Stimulated activated CD4-positive, alpha-beta T cell treated with anti-CD3 and anti-CD28 coated beads, Interleukin-2, amount 100 ng/mL, for 24 hours (primary cell): ENCODE data around the gene FAM174C.
A peak's percentile ranks its signal among the peaks of the same experiment; 100 is the strongest.

ENCODE experiments used
- DNase-seq, 2 donors: peaks; one replicate each; pipeline ENCODE4 v3.0.0-alpha.2; 2020

The FAM174C gene

DNA sequence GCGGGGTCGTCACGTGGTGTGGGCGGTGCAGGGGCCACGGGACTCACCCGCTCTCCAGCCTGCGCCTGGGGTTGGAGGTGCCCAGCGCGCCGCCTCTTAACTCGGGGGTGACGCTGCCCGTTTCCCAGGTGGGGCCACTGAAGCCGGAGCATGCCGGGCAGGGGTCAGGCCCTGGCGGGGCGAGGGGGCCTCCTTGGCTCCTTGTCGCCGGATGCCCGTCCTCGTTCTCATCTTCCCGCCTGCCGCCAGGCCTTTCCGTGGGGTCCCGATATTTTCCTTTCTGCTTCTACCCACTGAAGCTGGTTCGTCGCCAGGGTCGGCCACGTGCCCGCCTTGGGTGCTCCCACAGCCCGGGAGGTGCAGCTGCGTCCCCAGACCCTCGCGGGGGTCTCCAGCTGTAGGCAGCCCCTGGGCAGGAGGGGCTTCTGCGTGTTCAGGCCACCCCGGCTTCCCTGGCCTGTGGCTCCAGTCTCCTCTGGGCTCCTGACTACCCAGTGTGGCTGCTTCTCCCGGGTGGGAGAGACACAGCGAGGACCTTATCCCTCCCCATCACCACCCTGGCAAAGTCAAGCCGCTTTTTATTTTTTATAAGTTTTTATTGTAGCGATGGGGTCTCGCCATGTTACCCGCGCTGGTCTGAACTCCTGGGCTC lies 772 bp downstream of the FAM174C start:
- DNase-seq, result no peak

DNA sequence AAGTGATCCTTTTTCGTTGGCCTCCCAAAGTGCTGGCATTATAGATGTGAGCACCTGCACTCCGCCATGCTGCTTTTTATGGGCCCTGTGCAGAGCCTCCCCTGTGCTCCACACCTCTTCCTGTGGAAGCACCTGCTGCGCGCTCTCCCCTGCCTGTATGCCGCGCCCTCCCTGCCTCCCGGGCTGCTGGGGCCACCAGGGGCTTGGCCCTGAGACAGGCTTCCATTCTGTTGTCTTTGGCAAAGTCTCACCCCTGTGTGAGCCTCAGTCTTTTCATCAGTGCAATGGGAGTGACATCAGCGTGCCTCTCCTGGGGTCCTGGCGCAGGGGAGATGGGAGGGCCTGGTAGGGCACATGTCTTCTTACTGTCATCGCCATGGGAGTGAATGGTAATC lies 1.3 kb downstream of the FAM174C start:
- peak in 1 of 2 donors; percentile 52 for DNase-seq

DNA sequence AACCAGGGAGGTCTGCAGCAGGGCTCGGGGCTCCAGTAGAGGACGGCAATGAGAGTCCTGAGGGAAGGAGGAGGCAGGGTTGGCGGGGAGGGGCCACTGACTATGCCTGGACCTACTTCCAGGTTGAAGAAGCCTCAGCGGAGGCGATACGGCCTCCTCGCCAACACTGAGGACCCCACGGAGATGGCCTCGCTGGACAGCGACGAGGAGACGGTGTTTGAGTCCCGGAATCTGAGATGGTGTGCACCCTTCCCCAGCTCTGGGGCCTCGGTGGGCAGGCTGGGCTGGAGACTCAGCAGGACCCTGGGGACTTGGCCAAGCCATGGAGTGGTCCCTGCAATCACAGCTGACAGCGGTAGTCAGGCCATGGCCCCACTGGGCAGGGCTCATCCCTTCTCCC lies 1.7 kb downstream of the FAM174C start:
- DNase-seq, result no peak

DNA sequence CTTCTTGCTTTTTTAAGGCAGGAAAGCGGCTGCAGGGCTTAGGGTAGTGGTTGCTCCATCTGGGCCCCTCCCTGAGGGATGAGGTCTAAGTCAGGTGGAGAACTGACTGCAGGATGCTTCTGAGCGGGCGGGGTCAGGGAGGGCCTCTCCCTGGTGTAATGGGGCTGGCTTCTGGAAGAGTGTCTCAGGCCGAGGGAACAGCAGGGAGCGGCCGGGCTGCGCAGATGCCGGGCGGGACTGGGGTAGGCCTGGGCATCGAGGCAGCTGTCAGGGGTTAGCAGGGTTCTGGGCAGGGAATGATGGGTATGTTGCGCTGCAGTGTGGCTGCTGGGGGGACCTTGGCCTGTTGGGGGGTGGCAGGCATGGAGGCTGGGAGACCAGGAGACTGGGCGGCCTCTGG lies 2.7 kb downstream of the FAM174C start:
- DNase-seq, result no peak

DNA sequence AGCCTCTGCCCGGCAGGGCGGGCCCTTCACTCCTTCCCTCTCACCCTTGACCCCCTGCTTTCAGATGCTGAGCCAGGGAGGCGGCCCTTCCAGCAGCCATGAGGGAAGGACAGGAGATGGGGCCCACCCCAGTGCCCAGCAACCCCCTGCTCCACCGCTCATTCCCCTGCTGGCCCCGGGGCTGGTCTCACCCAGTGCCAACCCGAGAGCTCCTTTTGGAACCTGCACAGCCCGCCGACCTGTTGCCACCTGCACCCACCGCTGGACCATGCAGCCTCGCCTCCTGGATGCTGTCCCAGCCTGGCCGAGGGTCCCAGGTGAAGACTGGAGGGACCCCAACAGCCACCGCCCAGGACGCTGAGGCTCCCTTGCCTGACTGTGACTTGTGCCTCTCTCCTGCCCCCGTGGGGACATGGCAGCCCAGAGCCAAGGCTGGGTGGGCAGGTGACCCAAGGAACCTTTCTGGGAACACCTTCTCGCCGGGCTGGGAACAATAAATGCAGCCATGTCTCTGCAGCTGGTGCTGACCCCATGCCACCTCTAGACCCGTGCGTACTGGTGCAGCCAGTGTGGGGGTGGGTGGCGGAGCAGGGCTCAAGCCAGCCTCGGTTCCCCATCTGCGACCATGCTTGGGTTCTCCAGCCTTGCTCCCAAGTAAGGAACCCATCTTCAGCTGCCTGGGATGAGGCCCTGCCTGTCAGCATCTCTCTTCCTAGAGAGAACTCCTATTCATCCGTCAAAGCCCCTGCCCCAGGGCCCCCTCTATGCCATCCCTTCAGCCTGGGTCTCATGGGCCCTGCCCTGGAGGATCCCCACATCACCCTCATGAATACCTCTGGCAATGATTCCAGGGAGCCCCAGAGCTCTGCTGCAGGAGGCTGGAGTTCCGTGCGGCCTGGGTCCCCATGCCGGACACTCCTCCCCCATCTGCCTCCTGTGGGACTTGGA lies 3.7 kb downstream of the FAM174C start:
- DNase-seq, result no peak

DNA sequence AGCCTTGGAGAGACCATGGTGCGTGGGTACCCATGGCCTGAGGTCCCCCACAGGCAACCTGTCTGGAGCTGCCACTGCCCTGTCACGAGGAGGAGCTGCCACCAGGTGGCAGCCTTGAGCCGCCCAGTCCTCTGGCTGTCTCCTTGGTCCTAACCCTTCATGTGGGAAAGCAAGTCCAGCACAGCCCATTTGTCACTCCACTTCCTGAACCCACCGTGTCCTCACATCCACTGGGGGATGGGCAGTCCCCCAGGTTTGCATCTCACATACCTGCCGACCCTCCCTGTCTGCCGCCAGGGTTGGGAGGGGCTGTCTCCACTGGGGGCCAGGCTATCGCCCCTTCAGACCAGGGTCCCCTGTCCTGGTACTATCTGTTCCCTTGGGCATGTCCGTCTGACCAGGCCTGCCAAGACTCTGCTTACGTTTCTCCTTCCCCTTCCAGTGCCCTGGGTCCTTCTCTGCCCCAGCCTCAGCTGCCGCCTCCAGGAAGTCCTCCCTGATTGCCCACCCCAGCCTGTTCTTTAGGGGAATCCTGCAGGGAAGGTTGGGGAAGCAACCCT lies 4.5 kb downstream of the FAM174C start:
- peak; percentile 82 to 85 for DNase-seq

DNA sequence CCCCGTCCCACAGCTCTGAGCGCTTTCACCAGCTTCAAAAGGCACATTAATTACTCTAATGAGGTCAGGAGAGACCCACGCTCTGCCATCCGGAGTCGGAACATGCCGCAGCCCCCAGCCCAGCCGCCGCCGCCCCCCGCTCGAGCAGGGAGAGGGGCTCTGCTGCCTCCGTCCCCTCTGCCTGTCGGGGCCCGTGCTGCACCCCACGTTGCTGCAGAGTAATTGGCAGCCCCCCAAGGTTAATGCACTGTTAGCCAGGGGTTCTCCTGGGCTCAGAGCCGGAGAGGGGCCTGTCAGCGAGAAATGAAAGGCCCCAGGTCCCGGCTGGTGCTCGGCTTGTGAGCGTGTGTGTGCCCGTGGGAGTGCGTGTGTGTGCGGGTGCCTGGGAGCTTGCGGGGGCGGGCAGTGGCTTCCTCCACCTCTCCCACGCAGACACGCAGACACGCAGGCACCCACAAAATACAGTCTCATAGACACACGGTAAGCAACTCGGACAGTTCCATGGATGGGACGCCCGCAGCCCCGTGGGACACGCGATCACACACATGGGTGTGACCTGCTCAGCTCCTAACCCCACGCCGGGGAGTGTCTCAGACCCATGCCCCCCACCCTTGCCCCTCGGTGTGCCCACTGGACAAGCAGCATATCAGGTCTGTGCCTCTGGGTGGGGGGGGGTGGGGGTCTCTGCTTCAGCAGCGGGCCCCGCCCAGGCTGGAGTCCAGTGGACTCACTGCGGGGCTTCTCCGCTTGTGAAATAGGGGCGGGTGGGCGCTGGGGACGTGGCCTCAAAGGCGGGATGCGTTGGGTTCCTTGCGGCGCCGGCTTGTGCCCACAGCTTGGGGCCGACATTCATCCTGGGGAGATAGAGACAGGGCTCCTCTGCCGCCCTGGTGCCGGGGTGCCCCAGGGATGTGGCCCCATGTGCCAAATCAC lies 5.6 kb downstream of the FAM174C start:
- no peak for DNase-seq

DNA sequence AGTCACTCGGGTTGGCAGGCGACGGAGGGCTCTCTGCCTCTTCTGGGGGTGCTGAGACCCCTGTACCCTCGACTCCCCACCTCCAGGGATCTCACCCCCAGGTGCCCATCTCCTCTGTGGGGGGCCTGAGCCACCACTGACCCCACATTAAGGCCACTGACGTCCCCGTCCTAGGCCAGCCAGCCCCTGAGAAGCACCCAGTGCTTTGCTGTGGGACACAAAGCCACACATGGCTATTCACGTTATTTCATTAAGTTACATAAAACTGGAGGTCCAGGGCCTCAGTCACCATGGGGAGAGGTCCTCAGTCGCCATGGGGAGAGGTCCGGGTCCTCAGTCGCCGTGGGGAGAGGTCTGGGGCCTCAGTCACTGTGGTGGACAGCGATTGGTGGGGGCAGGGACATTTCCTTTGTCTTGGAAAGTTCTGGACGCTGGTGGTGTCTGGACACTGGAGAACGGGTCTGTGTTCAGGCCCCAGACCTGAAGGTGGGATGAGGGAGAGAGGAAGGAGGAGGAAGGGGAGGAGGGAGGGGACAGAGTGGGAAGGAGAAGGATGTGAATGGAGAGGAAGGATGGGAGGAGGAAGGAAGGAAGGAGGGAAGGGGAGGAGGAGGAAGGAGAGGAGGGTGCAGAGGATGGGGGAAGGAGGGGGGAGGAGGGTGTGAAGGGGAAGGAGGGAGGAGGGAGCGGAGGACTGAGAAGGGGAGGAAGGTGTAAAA lies 6.4 kb downstream of the FAM174C start:
- no peak for DNase-seq

DNA sequence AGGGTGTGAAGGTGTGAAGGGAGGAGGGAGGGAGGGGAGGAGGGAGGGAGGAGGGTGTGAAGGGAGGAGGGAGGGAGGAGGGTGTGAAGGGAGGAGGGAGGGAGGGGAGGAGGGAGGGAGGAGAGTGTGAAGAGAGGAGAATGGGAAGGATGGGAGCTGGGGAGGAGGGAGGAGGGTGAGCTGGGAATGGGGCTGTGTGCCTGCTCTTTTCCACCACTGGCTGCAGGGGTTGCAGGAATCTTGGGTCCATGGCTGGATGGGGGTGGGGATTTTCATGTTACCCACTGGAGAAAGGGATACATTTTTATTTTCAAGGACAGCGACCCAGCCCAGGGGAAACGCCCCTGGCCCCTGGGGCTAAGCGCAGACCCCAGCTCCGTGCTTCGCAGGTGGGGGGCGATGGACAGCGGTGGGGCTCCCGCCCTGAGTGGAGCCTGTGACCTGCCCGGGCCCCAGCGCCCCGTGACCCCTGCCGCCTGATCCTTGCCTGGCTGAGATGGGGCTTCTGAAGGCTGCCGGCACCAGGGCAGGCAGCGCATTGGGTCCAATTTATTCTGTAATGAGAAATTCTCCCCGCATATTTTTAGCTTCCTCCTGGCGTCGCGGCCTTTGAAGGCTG lies 7.4 kb downstream of the FAM174C start:
- no peak for DNase-seq

DNA sequence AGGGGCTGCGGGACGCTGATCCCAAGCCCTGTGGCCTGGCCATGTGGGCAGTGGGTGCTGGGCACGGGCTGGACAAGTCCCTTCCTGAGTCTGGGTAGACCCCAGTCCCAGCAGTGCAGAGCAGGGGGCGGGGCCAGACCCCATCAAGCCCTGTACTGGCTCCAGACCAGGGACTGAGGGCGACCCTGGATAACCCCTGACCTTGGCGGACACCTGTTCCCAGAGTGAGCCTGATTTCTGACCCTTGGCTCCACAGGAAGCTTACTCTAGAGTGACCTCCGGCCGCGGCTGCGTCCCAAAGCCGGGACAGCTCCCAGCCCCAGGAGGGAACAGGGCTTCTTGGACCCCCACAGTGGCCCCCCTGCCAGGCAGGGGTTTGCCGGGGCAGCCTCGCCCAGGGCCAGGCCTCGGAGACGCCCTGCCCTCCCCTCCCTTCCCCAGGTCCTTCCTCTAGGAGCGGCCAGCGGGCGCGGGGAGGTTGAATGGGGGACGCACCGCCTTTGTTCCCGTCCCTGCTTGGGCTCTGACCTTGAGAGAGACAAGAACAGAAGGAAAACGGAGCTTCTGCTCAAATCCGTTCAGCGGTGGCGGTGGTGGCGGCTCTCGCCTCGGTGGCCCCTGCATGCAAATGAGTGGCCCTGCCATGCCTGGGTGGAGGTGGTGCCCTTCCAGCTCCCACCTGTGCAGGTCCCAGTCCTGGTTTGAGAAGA lies 8.0 kb downstream of the FAM174C start:
- no peak for DNase-seq

DNA sequence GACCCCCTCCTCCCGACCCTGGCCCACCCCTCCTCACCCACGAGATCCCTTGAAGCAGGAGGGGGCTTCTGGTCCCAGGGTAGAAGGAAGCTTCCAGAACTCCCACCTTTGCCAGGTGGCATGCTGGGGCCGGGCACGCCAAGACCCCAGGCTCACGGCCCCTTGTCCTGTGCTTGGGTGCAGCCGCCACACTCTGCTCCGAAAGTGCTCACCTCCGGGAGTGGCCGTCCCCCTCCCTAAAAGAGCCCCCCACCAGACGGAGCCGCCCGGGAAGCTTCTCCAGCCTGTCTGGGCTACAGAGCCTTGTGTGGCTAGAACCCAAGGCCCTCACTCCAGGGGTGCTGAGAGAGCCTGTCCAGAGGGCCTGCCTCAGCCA lies 8.6 kb downstream of the FAM174C start:
- DNase-seq, result no peak

DNA sequence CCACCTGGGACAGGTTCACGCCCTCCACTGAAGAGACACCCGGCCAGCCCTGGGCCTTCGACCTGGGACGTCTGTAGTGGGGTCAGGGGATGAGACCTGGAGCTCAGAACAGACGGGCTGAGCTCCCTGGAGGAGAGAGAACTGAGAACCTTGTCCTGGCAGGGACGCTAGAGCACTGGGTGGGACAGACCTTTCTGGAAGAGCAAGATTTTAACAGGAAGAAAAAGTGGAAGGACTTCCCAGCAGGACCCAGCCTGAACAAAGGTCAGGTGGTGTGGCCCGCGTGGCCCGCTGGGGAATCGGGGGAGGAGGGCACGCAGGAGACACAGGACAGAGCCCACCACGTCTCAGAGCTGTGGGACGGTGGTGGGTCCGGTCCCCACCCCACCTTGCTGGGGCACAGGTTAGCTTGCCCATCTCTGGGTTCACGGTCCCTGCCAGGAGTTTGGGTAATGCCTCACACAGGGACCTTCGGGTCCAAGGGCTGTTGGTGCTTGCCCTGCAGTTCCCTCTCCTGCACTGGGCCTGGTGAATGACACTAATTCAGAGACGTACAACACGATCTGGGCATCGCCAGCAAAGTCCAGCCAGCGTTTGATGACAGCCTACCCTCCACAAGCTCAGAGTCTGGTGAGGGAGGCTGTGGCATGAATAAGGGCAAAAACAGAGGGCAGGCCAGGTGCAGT lies 9.1 kb downstream of the FAM174C start:
- no peak for DNase-seq

DNA sequence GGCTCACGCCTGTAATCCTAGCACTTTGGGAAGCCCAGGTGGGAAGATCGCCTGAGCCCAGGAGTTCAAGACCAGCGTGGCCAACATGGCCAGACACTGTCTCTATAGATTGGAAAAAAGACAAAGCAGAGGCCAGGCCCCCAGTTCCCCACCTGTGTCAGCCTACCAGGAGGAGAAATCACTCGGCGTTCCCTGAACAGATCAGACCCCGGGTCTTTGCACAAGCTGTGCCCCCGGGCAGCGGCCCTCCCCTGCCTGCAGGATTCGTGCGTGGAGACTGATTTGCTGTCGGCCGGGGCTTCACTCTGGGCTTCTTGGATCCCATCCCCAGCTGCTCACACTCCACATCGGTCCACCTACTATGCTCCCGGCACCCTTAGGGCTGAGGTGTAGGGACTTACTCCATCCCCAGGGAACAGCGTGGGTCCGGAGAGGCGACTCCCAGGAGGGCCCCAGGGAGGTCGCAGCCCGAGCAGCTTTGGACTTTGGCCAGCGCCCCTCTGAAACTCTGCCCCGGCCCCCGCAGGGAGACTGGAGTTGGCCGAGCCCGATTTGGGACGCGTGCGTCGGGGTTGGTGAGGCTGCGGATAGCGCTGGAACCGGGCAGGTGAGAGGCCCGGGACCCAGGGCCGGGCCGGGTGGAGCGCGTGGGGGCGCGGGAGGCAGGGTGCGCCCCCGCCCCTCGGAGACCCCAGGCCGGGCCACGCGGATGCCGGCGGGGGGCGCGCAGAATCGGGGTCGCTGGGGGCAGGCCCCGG lies 9.8 kb downstream of the FAM174C start:
- no peak for DNase-seq

DNA sequence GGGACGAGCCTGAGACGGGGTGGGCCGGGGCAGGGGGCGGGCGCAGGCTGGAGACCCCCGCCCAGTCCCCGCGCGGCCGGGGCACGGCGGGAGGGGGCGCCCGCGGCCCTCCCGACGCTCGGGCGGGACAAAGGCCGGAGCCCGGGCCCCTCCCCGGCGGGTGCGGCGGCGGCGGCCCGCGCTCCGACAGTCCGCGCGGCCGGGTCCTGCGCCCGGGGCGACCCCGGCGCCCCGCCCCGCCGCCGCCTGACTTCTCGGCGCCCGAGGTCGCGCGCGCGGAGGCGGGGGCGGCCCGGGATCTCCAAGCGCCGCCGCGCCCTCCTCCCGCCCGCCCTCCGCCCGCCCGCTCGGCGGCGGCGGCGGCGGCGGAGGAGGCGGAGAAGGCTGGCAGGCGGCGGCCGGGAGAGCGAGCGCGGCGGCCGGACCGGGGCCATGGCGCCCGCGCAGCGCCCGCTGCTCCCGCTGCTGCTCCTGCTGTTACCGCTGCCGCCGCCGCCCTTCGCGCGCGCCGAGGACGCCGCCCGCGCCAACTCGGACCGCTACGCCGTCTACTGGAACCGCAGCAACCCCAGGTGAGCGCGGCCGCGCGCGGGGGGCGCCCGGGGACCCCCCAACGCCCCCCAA lies 10.5 kb downstream of the FAM174C start, which contains the start of gene EFNA2:
TSS of gene EFNA2 (plus strand) at position 137 of the 624 bp plus-strand sequence. CDS start at position 433, 296 bp downstream.
- no peak for DNase-seq

DNA sequence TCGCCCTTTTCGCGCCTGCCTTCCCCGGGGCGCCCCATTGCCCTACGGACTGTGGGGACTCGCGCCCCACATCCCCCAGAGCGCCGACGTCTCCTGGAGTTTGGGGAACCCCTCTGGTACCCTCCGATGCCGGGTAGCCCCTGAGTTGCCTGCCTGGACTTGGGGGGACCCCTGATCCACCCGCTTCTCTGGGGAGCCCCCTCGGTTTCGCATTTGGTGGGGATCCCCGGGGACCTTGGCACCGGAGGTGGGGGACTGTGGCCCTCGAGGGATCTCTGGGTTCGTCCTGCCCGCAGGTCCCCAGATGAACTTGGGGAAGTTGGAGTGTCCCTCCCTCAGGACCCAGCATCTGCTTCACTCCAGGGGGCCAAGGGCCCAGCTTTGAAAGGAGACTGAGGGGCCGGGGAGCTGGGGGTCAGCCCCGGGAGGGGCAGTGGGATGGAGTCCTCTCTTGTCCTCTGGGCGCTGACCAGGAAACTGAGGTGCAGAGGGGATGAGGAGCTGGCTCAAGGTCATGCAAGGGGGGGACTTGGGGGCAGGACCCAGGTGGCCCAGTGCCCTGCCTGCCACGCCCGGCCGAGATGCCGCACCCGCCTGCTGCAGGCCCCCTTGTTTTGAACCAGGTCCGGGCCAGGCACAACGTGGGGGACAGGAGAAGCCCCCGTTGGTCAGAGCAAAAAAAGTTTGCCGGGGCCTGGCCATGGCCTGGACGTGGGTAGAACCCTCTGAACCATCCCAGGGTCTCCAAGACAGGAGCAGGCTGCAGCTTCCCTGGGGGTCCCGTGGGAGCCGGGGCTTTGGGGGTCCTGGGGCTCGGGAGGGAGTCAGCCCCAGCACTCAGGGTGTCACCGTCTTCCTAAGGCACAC lies 11.4 kb downstream of the FAM174C start:
- no peak for DNase-seq

DNA sequence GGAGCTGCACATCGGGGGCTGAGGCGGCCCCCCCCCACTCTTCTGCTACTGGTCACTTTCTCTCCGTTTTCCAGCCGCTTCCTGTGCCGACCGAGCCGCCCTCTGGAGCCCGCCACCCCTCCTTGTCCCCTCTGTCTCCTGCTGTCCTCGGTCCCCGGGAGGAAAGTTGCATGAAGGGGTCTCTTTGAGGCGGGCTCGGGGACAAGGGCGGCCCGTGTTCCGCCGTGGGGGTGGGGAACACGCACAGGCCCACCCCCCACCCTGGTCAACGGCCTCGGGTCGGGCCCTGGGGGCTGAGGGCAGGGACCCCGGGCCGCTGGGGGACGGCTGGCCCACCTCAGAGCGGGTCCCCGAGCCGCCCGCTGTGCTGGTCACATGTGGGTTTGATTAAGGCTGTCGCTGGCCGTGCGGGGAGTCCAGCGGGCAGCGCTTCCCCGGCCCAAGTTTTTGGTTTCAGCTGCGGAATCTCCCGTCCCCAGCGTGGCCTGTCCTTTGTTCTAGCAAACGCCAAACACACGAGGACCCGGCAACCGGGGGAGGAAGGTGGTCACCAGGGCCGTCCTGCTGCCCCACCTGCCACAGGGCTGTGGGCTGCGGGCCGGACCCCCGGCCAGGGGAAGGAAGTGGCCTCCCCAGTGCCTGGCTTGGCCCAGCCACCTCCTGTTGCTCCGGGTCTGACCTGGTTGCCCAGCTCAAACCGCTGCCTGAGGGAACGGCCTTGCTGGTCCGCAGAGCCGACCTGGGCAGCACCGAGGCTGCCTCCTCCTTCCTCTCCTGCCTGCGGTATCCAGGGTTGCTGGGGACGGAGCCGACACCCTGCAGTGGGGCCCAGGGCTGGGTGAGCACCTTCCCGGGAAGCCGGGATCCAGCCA lies 12.3 kb downstream of the FAM174C start:
- no peak for DNase-seq

DNA sequence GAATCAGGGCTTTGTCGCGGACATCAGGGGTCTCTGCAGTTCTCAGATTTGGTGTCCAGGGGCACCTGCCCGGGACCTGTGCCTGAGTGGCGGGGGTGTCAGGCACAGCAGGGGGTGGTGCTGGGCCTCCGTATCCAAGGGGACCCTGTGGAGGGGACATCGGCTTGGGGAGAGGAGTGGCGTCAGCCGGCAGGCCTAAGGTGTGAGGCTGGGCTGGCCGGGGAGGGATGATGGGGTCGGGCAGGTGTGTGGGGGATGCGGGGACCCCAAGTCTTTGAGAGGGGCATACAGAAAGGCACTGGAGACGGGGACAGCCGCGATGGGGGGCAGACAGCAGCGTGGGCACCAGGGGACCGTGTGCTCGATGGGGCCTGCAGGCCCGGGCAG lies 12.9 kb downstream of the FAM174C start:
- DNase-seq, result no peak
